GM23248 (cell line): Measurements from ENCODE around the gene ST8SIA4. TPM values are rescaled to one million over a fixed set of nuclear protein-coding genes. Genes with fewer than 3 reads are reported as not detected.

Source experiments
- DNase-seq: peaks from one replicate; pipeline ENCODE4 v3.0.0-alpha.2; 2015
- H2AFZ ChIP-seq: fragments of 200-600 bp; sonication (generic); 2 replicates; pipeline ENCODE4 v1.6.1; 2016; ENCODE audit warnings: antibody characterized with exemption
- H3F3A ChIP-seq: fragments of 200-600 bp; sonication (generic); 2 replicates; pipeline ENCODE4 v1.6.1; 2016; ENCODE audit warnings: mild to moderate bottlenecking, antibody characterized with exemption, mixed run types; ENCODE audit not compliant: insufficient read depth
- H3K27ac ChIP-seq: fragments of 200-600 bp; sonication (generic); 2 replicates; pipeline ENCODE4 v1.5.1; 2016; ENCODE audit warnings: mild to moderate bottlenecking
- H3K27me3 ChIP-seq: fragments of 200-600 bp; sonication (generic); replicated peaks from 2 replicates; pipeline ENCODE4 v1.6.1; 2016; ENCODE audit warnings: mild to moderate bottlenecking; ENCODE audit not compliant: insufficient read depth
- H3K36me3 ChIP-seq: fragments of 200-600 bp; sonication (generic); 2 replicates; pipeline ENCODE4 v1.6.1; 2016; ENCODE audit warnings: low read depth, mild to moderate bottlenecking
- H3K4me1 ChIP-seq: fragments of 200-600 bp; sonication (generic); 2 replicates; pipeline ENCODE4 v1.6.1; 2016; ENCODE audit warnings: mild to moderate bottlenecking; ENCODE audit not compliant: insufficient read depth
- H3K4me2 ChIP-seq: fragments of 200-600 bp; sonication (generic); one replicate; pipeline ENCODE4 v1.6.1; 2016; ENCODE audit warnings: mild to moderate bottlenecking; ENCODE audit not compliant: unreplicated experiment
- H3K4me3 ChIP-seq: fragments of 200-600 bp; sonication (generic); 2 replicates; pipeline ENCODE4 v1.5.1; 2016; ENCODE audit warnings: mild to moderate bottlenecking
- H3K79me2 ChIP-seq: fragments of 200-600 bp; sonication (generic); 2 replicates; pipeline ENCODE4 v1.6.1; 2016; ENCODE audit warnings: mild to moderate bottlenecking; ENCODE audit not compliant: insufficient read depth
- H3K9ac ChIP-seq: fragments of 200-600 bp; sonication (generic); 2 replicates; pipeline ENCODE4 v1.6.1; 2016; ENCODE audit warnings: mild to moderate bottlenecking
- H3K9me2 ChIP-seq: fragments of 200-600 bp; sonication (generic); 2 replicates; pipeline ENCODE4 v1.6.1; 2016; ENCODE audit warnings: mixed run types, mild to moderate bottlenecking, moderate library complexity; ENCODE audit not compliant: insufficient read depth
- H3K9me3 ChIP-seq: fragments of 200-600 bp; sonication (generic); one replicate; pipeline ENCODE4 v1.6.1; 2017; ENCODE audit warnings: low read depth
- H4K20me1 ChIP-seq: fragments of 200-600 bp; sonication (generic); 2 replicates; pipeline ENCODE4 v1.6.0; 2016; ENCODE audit not compliant: insufficient read depth
- EZH2 ChIP-seq: fragments of 200-600 bp; sonication (generic); IDR thresholded peaks from 2 replicates; pipeline ENCODE4 v1.6.1; 2018; ENCODE audit warnings: antibody characterized with exemption, mild to moderate bottlenecking; ENCODE audit not compliant: insufficient read depth, poor library complexity, severe bottlenecking
- EZH2phosphoT487 ChIP-seq: fragments of 200-600 bp; sonication (generic); IDR thresholded peaks from 2 replicates; pipeline ENCODE4 v1.6.1; 2018; ENCODE audit warnings: antibody characterized with exemption, moderate library complexity, mild to moderate bottlenecking, low read depth; ENCODE audit not compliant: insufficient read depth
- WGBS, 2 experiments: methylation state at CpG; one replicate each; pipeline ENCODE4 v1.1.6; 2015 to 2017; ENCODE audit warnings: low lambda C conversion rate in 2 of 2, low coverage in 1 of 2; ENCODE audit errors: missing lambda C conversion rate in 2 of 2; 5-methylcytosine and 5-hydroxymethylcytosine counted together
- in situ Hi-C: fragments of 300-500 bp; cut with MboI; formaldehyde crosslinking; loops from 2 replicates; pipeline ENCODE4 v1.15.0; 2020
- microRNA counts: library from miRNA; unstranded; fragments of <30 nt; microRNA quantifications from one replicate; lab custom pipeline; 2016
- microRNA-seq: library from miRNA; unstranded; fragments of <30 nt; microRNA quantifications from one replicate; pipeline ENCODE4, GENCODE V29; 2016; ENCODE audit warnings: borderline number of aligned reads
- polyA plus RNA-seq: library from polyadenylated mRNA; unstranded; fragments of >200 nt; fragmentation: Nextera tagmentation; extraction: Ambion mirVana; gene quantifications from 2 replicates; pipeline ENCODE4 v1.2.1, GENCODE V29; 2016
- small RNA-seq: library from RNA; depleted of rRNA; stranded (forward); fragments of <200 nt; gene quantifications from one replicate; pipeline ENCODE3, GENCODE V24; 2014; ENCODE audit warnings: low read depth, low replicate concordance
- total RNA-seq: library from RNA; depleted of rRNA; stranded (reverse); fragments of >200 nt; shearing (Covaris generic); gene quantifications from 2 replicates; pipeline ENCODE4 v1.2.3, GENCODE V29; 2014

The ST8SIA4 gene
- total and polyA plus RNA-seq, 2 experiments from 2014 or later, result under 0.01 TPM; not detected in 1

DNA sequence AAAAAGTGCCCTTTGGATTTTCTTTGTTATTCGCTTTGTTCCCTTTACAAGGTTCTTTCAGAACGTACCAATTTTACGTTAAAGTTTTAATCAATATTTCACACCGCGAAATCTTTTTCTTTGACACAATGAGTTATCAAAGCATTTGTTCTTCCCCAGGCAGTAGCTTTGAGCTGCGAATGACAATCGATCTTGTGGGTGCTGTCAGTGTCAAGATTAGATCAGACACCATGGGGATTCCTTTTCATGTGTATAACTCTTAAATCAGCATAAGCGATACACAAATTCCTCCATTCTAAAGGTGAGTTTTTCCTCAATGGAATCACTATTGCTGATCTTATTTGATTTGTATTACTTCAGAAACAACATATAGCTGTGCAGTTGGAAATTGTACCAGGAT, 145.5 kb downstream of the ST8SIA4 start:
- Histone ChIP-seq H3K79me2 (no peaks in the 10 kb centered on the region), H4K20me1 (no peaks in the 10 kb centered on the region), H3K27me3 (no peaks in the 10 kb centered on the region), H3K9ac (no peak overlapping the region), H3K4me3 (no peak overlapping the region), H3K9me3 (no peaks in the 10 kb centered on the region), H3K4me2 (no peak overlapping the region), H3K9me2 (no peaks in the 10 kb centered on the region), H2AFZ (no peak overlapping the region), H3K27ac (no peak overlapping the region), H3K4me1 (no peaks in the 10 kb centered on the region), H3K36me3 (no peaks in the 10 kb centered on the region), H3F3A (no peaks in the 10 kb centered on the region)
- DNase-seq, result no peak
- WGBS, 2 experiments, result 48% methylated on average over 8 of the region's 8 CpGs
- no peak for TF ChIP-seq EZH2phosphoT487
- TF ChIP-seq EZH2, result no peak
- in situ Hi-C loops, result no loop called here

MicroRNAs within 50 kb of the gene (microRNA counts, 767-probe panel; counts per million panel counts)
- 447 counts per million, percentile 86 among the panel's probes with 10 or more counts for microRNA hsa-miR-548p (lab: Ali Mortazavi, UCI)

Small RNAs within 50 kb of the gene (microRNA-seq; reads per million reads assigned to microRNA genes)
- not detected for gene MIR548P

Small RNAs within 50 kb of the gene (small RNA-seq; reads per million reads assigned to genes)
- not detected for gene MIR548P
